Measurements from ENCODE around the gene LIPT2. TPM values are rescaled to one million over a fixed set of nuclear protein-coding genes. Genes with fewer than 3 reads are reported as not detected.
"Not testable (repeated sequence)": the region's sequence is repeated elsewhere in the genome, so short reads cannot be mapped to it uniquely, and the experiment has no call there.

LIPT2 gene
- polyA plus RNA-seq, 3 donors, result 2.2 to 5.1 (median 4.4) TPM

DNA sequence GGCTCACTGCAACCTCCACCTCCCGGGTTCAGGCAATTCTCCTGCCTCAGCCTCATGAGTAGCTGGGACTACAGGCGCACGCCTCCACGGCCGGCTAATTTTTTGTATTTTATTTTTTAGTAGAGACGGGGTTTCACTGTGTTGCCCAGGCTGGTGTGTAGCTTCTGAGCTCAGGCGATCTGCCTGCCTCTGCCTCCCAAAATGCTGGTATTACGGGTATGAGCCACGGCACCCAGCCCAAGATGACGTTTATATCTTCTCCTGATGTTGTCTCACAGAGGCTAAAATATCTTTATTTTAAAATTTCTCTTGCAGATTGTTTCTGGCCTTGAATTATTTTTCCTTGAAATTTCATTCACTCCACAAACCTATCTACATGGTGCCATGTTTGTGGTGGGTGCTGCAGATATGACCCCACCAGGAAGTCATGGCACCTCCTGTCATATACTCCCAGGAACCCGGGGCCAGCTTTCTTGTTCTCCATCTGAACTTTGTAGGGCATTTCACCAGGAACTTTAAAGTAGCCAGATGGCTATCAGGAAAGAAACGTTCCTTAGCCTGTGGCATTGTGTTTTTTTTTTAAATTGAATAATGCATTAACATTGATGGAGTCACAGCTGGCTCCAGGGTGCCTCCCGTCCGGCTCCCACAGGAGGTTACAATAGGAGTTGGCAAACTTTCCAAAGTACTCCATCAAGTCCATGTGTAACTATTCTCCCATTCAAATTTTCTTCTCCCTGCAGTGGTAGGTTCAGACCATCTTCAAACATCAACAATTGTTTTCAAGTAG, 42.0 kb upstream of the LIPT2 start:
- Histone ChIP-seq H3K27ac (ENCODE audit: low read depth in 1 of 2, low read length in 2 of 2) (no peak overlapping the region), H3K79me2 (ENCODE audit: insufficient read depth, low read length) (no peaks in the 10 kb centered on the region), H3K4me3 (replicated peaks in 1 of 3; ENCODE audit: low read depth in 2 of 3, low read length in 3 of 3) (no peak overlapping the region), H3K9ac (ENCODE audit: insufficient read depth, low read length, poor library complexity, severe bottlenecking) (no peak overlapping the region), H2AFZ (ENCODE audit: insufficient read depth, low read depth, low read length, poor library complexity, severe bottlenecking) (no peak overlapping the region), H3K36me3 (replicated peaks in 1 of 2; ENCODE audit: control insufficient read depth in 1 of 2, insufficient read depth in 2 of 2, low read length in 2 of 2) (no peaks in the 10 kb centered on the region), H3K4me1 (ENCODE audit: control insufficient read depth in 1 of 2, insufficient read depth in 2 of 2, low read length in 2 of 2) (peaks cover 6 to 8% of the 10 kb centered on the region in 2 donors), H3K27me3 (ENCODE audit: control insufficient read depth in 2 of 2, insufficient read depth in 2 of 2, low read length in 2 of 2) (no peaks in the 10 kb centered on the region), H3K9me3 (replicated peaks in 1 of 2; ENCODE audit: control insufficient read depth in 1 of 2, insufficient read depth in 1 of 2, low read length in 2 of 2) (peaks cover 0 to 5% of the 10 kb centered on the region in 2 donors), H3K4me2 (replicated peaks; ENCODE audit: extremely low read depth, low read length, poor library complexity, severe bottlenecking) (no peak overlapping the region), H4K20me1 (ENCODE audit: insufficient read depth, low read length) (no peaks in the 10 kb centered on the region)
- DNase-seq, result no peak
- H3K36me3 Mint-ChIP-seq, result no peaks in the 10 kb centered on the region
- peaks cover 10% of the 10 kb centered on the region for H3K4me1 Mint-ChIP-seq
- H3K27ac Mint-ChIP-seq, result peak overlapping the region in 1 of 7 donors; percentile 42
- TF ChIP-seq, protein P1, sequence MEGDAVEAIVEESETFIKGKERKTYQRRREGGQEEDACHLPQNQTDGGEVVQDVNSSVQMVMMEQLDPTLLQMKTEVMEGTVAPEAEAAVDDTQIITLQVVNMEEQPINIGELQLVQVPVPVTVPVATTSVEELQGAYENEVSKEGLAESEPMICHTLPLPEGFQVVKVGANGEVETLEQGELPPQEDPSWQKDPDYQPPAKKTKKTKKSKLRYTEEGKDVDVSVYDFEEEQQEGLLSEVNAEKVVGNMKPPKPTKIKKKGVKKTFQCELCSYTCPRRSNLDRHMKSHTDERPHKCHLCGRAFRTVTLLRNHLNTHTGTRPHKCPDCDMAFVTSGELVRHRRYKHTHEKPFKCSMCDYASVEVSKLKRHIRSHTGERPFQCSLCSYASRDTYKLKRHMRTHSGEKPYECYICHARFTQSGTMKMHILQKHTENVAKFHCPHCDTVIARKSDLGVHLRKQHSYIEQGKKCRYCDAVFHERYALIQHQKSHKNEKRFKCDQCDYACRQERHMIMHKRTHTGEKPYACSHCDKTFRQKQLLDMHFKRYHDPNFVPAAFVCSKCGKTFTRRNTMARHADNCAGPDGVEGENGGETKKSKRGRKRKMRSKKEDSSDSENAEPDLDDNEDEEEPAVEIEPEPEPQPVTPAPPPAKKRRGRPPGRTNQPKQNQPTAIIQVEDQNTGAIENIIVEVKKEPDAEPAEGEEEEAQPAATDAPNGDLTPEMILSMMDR (IDR thresholded peaks at IDR 0.05), result no peak
- H3K27me3 Mint-ChIP-seq (ENCODE audit: low read depth in 3 of 3), result peaks cover 0 to 6% (median 2%) of the 10 kb centered on the region in 3 donors
- H3K4me3 Mint-ChIP-seq, result no peak overlapping the region
- WGBS (ENCODE audit: insufficient coverage), result 97% methylated on average over 10 of the region's 14 CpGs
- intact Hi-C loops (cut with micrococcal nuclease), result no loop called here
- H3K9me3 Mint-ChIP-seq, result peaks cover 7 to 21% (median 16%) of the 10 kb centered on the region in 7 donors

DNA sequence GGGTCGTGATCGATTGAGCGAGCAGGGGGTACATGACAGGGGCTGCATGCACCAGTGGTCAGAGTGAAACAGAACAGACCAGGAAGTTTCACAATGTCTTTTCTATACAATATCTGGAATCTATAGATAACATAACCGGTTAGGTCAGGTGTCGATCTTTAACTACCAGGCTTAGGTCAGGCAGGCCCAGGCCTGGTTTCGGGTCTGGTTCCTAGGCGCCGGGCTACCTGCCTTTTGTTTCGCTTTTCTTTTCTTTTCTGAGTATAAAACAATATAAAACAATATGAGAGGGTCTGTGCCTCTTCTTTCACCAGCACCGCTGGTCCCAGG, 41.4 kb upstream of the LIPT2 start:
- H3K9me3 ChIP-seq (replicated peaks in 1 of 2; ENCODE audit: control insufficient read depth in 1 of 2, insufficient read depth in 1 of 2, low read length in 2 of 2); H3K9ac ChIP-seq (ENCODE audit: insufficient read depth, low read length, poor library complexity, severe bottlenecking); H3K4me3 ChIP-seq (replicated peaks in 1 of 3; ENCODE audit: low read depth in 2 of 3, low read length in 3 of 3); H3K36me3 ChIP-seq (replicated peaks in 1 of 2; ENCODE audit: control insufficient read depth in 1 of 2, insufficient read depth in 2 of 2, low read length in 2 of 2); H3K27me3 Mint-ChIP-seq (ENCODE audit: low read depth in 3 of 3); H3K4me2 ChIP-seq (replicated peaks; ENCODE audit: extremely low read depth, low read length, poor library complexity, severe bottlenecking); DNase-seq; H3K27ac Mint-ChIP-seq; H3K27ac ChIP-seq (ENCODE audit: low read depth in 1 of 2, low read length in 2 of 2); H3K79me2 ChIP-seq (ENCODE audit: insufficient read depth, low read length); H3K27me3 ChIP-seq (ENCODE audit: control insufficient read depth in 2 of 2, insufficient read depth in 2 of 2, low read length in 2 of 2); intact Hi-C loops (cut with micrococcal nuclease); H3K36me3 Mint-ChIP-seq; H4K20me1 ChIP-seq (ENCODE audit: insufficient read depth, low read length); H3K4me1 ChIP-seq (ENCODE audit: control insufficient read depth in 1 of 2, insufficient read depth in 2 of 2, low read length in 2 of 2); H3K4me1 Mint-ChIP-seq: not testable (repeated sequence)
- H2AFZ ChIP-seq (ENCODE audit: insufficient read depth, low read depth, low read length, poor library complexity, severe bottlenecking), result peak overlapping the region; percentile 10
- H3K9me3 Mint-ChIP-seq, result peaks cover 7 to 20% (median 16%) of the 10 kb centered on the region in 7 donors
- H3K4me3 Mint-ChIP-seq, result peak overlapping the region; percentile 13 to 32
- WGBS (ENCODE audit: insufficient coverage), result 47% methylated on average over 2 of the region's 10 CpGs

All from CD14-positive monocyte (primary cell).